ENCODE measurements around the gene SBNO1.
A peak's percentile ranks its signal among the peaks of the same experiment; 100 is the strongest.

Gene SBNO1

DNA sequence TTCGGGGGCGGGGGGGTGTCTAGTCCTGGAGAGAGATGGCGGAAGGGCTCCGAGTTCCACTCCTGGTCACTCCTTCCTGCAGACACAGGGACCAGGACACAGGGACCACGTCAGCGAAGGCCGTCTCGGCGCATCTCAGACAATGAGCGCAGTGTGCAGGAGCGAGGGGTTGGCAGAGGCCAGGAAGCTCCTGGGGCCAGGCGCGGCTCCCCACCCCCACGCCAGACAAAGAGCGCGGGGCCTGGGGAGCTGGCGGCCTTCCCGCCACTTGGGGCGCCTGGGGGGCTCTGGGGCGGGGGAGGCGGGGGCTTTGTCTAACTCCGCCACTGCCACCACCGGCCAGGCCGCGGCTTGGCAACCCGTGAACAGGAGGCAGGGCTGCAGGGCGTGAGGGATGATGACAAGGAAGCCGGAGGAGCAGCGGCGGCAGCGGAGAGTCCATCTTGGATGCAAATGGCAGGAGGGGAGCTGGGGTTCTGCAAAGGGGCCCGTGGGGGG lies 95.2 kb downstream of the SBNO1 start:
- H4K20me1 ChIP-seq (ENCODE audit: insufficient read depth, low read length, poor library complexity, severe bottlenecking) = peaks cover 6% of the 10 kb centered on the region
- peak overlapping the region; percentile 80 for H2AFZ ChIP-seq (ENCODE audit: low read length)
- H3F3A ChIP-seq (ENCODE audit: low read depth) = 0 out of 2 replicates have a peak, but pooled peaks cover 6% of the 10 kb centered on the region
- no peak for TF ChIP-seq EZH2phosphoT487 (IDR thresholded peaks at IDR 0.05; ENCODE audit: borderline replicate concordance)
- TF ChIP-seq, protein P1, sequence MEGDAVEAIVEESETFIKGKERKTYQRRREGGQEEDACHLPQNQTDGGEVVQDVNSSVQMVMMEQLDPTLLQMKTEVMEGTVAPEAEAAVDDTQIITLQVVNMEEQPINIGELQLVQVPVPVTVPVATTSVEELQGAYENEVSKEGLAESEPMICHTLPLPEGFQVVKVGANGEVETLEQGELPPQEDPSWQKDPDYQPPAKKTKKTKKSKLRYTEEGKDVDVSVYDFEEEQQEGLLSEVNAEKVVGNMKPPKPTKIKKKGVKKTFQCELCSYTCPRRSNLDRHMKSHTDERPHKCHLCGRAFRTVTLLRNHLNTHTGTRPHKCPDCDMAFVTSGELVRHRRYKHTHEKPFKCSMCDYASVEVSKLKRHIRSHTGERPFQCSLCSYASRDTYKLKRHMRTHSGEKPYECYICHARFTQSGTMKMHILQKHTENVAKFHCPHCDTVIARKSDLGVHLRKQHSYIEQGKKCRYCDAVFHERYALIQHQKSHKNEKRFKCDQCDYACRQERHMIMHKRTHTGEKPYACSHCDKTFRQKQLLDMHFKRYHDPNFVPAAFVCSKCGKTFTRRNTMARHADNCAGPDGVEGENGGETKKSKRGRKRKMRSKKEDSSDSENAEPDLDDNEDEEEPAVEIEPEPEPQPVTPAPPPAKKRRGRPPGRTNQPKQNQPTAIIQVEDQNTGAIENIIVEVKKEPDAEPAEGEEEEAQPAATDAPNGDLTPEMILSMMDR (conservative IDR thresholded peaks at IDR 0.05; ENCODE audit: low read length) = 0 out of 2 replicates have a peak, but pooled peaks have one; percentile 17
- H3K4me3 ChIP-seq (ENCODE audit: low read length, poor library complexity, severe bottlenecking) = peak overlapping the region; percentile 92
- H3K36me3 ChIP-seq (ENCODE audit: insufficient read depth, low read length) = no peaks in the 10 kb centered on the region; the same call in 1 of the 2 replicates
- no peaks in the 10 kb centered on the region for H3K27me3 ChIP-seq (ENCODE audit: insufficient read depth, low read length, poor library complexity, severe bottlenecking)
- peak overlapping the region; percentile 93 for H3K9ac ChIP-seq (ENCODE audit: low read depth, low read length, poor library complexity, severe bottlenecking)
- H3K79me2 ChIP-seq (ENCODE audit: insufficient read depth, low read length) = peaks cover 57% of the 10 kb centered on the region
- peaks cover 34% of the 10 kb centered on the region for H3K4me1 ChIP-seq (ENCODE audit: insufficient read depth, low read length, poor library complexity, severe bottlenecking)
- H3K4me2 ChIP-seq (ENCODE audit: low read depth, low read length, poor library complexity, severe bottlenecking) = peak overlapping the region; percentile 90
- H3K9me3 ChIP-seq (ENCODE audit: insufficient read depth, low read depth, low read length) = no peaks in the 10 kb centered on the region
- H3K9me2 ChIP-seq (replicated peaks; ENCODE audit: low read depth, low read length) = no peaks in the 10 kb centered on the region

DNA sequence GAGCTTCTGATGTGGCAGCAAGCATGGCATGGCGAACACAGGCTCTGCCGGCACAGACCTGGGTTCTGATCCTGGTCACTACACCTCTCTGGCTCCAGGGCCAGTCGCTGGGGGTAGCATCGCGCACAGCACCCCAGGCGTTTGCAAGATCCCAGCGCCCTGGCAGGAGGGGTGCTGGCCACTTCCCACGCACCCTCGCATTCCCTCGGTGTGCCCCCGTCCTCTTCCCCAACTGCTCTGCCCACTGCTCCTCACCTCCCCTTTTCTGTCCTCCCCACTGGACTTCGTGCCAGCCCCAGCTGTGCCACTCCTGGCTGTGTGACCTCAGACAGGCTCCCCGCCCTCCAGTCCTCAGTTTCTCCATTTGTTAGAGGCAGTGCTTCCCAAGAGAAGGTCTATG lies 95.8 kb downstream of the SBNO1 start:
- H3K4me3 ChIP-seq (ENCODE audit: low read length, poor library complexity, severe bottlenecking) = peak overlapping the region; percentile 92
- TF ChIP-seq, protein P1 (conservative IDR thresholded peaks at IDR 0.05; ENCODE audit: low read length) = no peak
- no peak for TF ChIP-seq EZH2phosphoT487 (IDR thresholded peaks at IDR 0.05; ENCODE audit: borderline replicate concordance)
- H3K79me2 ChIP-seq (ENCODE audit: insufficient read depth, low read length) = peaks cover 59% of the 10 kb centered on the region
- no peaks in the 10 kb centered on the region; the same call in 1 of the 2 replicates for H3K36me3 ChIP-seq (ENCODE audit: insufficient read depth, low read length)
- peak overlapping the region; percentile 93 for H3K9ac ChIP-seq (ENCODE audit: low read depth, low read length, poor library complexity, severe bottlenecking)
- peak overlapping the region; percentile 46; the same call in 1 of the 2 replicates for H2AFZ ChIP-seq (ENCODE audit: low read length)
- H3F3A ChIP-seq (ENCODE audit: low read depth) = 0 out of 2 replicates have a peak, but pooled peaks cover 6% of the 10 kb centered on the region
- peak overlapping the region; percentile 90 for H3K4me2 ChIP-seq (ENCODE audit: low read depth, low read length, poor library complexity, severe bottlenecking)
- H3K9me2 ChIP-seq (replicated peaks; ENCODE audit: low read depth, low read length) = no peaks in the 10 kb centered on the region
- no peaks in the 10 kb centered on the region for H3K9me3 ChIP-seq (ENCODE audit: insufficient read depth, low read depth, low read length)
- H4K20me1 ChIP-seq (ENCODE audit: insufficient read depth, low read length, poor library complexity, severe bottlenecking) = peaks cover 6% of the 10 kb centered on the region
- H3K4me1 ChIP-seq (ENCODE audit: insufficient read depth, low read length, poor library complexity, severe bottlenecking) = peaks cover 34% of the 10 kb centered on the region
- H3K27me3 ChIP-seq (ENCODE audit: insufficient read depth, low read length, poor library complexity, severe bottlenecking) = no peaks in the 10 kb centered on the region

DNA sequence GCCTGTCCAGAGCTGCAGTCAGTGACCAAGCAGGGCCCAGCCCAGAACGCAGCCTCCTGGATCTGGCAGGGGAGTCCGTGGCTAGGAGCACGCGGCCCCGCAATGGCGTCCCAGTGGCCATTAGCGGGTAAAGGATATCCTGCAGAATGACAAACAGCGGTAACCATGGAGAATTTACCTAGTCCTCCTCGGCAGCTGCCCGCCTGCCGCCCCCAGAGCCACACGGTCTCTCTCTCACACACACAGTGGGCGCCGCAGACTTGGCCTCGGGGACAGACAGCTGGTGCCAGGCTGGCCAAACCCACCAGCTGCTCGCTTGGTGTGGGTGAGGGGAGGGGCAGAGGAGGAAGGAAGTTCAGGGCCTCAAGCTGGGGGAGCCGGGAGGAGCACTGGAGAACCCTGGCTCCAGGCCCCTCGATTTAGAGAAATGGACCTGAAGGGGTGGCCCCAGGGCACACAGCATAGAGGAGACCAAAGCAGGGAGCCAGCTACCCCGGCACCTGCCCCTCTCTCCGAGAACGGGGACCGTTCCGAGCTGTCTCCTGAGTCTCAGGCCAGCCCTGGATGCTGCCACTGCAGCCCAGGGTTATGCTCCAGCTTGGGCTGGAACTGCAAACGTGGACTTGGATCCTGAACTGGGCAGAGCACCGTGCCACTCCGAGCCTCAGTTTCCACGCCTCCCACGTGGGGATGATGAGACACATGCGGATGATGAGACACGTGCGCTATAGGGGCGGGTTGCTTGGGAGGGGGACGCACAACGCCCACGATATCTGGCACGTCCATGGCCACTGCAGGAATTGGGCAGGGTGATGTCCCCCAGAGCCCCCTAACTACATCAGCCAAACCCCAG lies 96.4 kb downstream of the SBNO1 start:
- Histone ChIP-seq H2AFZ (ENCODE audit: low read length) (no peak overlapping the region; the same call in 1 of the 2 replicates), H3K27me3 (ENCODE audit: insufficient read depth, low read length, poor library complexity, severe bottlenecking) (no peaks in the 10 kb centered on the region), H3K4me3 (ENCODE audit: low read length, poor library complexity, severe bottlenecking) (peak overlapping the region; percentile 92), H3K4me2 (ENCODE audit: low read depth, low read length, poor library complexity, severe bottlenecking) (peak overlapping the region; percentile 90), H3K4me1 (ENCODE audit: insufficient read depth, low read length, poor library complexity, severe bottlenecking) (peaks cover 34% of the 10 kb centered on the region), H3K9me3 (ENCODE audit: insufficient read depth, low read depth, low read length) (no peaks in the 10 kb centered on the region), H3K36me3 (ENCODE audit: insufficient read depth, low read length) (peaks cover 5% of the 10 kb centered on the region; the same call in 1 of the 2 replicates), H3K79me2 (ENCODE audit: insufficient read depth, low read length) (peaks cover 60% of the 10 kb centered on the region), H4K20me1 (ENCODE audit: insufficient read depth, low read length, poor library complexity, severe bottlenecking) (peaks cover 6% of the 10 kb centered on the region), H3K9ac (ENCODE audit: low read depth, low read length, poor library complexity, severe bottlenecking) (peak overlapping the region; percentile 93), H3F3A (ENCODE audit: low read depth) (0 out of 2 replicates have a peak, but pooled peaks cover 6% of the 10 kb centered on the region), H3K9me2 (replicated peaks; ENCODE audit: low read depth, low read length) (no peaks in the 10 kb centered on the region)
- TF ChIP-seq, protein P1 (conservative IDR thresholded peaks at IDR 0.05; ENCODE audit: low read length) = no peak
- no peak for TF ChIP-seq EZH2phosphoT487 (IDR thresholded peaks at IDR 0.05; ENCODE audit: borderline replicate concordance)

Data from Loucy (cell line).